UCSD-AML1 (cell line): Measurements from ENCODE around the gene IDH3A.
"Not testable (repeated sequence)": the region's sequence is repeated elsewhere in the genome, so short reads cannot be mapped to it uniquely, and the experiment has no call there.

Experiments
- DNase-seq: peaks from one replicate; lab custom pipeline; 2025; ENCODE audit not compliant: unreplicated experiment; lab: John Stamatoyannopoulos, UW

Gene IDH3A

GRCh38 chr15:78129077-78129750 lies 19.9 kb upstream of the IDH3A start:
- DNase-seq: no peak

- DNase-seq: no peak
Observed at GRCh38 chr15:78129751-78130287, 19.3 kb upstream of the IDH3A start.

GRCh38 chr15:78130466-78131294 lies 18.5 kb upstream of the IDH3A start:
- no peak for DNase-seq

- DNase-seq: peak; percentile 81
Observed at GRCh38 chr15:78131295-78132061, 17.7 kb upstream of the IDH3A start, which contains the start of gene CIB2. Gene CIB2 (minus strand): TSS chr15:78131445. CDS start chr15:78131215, 230 bp downstream.

GRCh38 chr15:78133801-78134200 lies 15.4 kb upstream of the IDH3A start:
- DNase-seq: no peak

- no peak for DNase-seq
Observed at GRCh38 chr15:78139578-78139977, 9.6 kb upstream of the IDH3A start.

GRCh38 chr15:78140292-78140691 lies 8.9 kb upstream of the IDH3A start:
- no peak for DNase-seq

GRCh38 chr15:78142332-78142731 lies 6.8 kb upstream of the IDH3A start:
- no peak for DNase-seq

GRCh38 chr15:78146425-78147154 lies 2.6 kb upstream of the IDH3A start:
- DNase-seq: no peak

- DNase-seq: no peak
Observed at GRCh38 chr15:78147566-78147965, 1.6 kb upstream of the IDH3A start.

GRCh38 chr15:78148392-78149067 lies 632 bp upstream of the IDH3A start:
- no peak for DNase-seq

- no peak for DNase-seq
Observed at GRCh38 chr15:78149805-78150751, 916 bp downstream of the IDH3A start.

- not testable (repeated sequence) for DNase-seq
Observed at GRCh38 chr15:78151075-78151474, 1.9 kb downstream of the IDH3A start.

- DNase-seq: no peak
Observed at GRCh38 chr15:78154955-78155354, 5.8 kb downstream of the IDH3A start.

GRCh38 chr15:78155355-78155939 lies 6.3 kb downstream of the IDH3A start:
- no peak for DNase-seq

GRCh38 chr15:78156653-78157052 lies 7.5 kb downstream of the IDH3A start:
- no peak for DNase-seq

- no peak for DNase-seq
Observed at GRCh38 chr15:78157203-78157602, 8.0 kb downstream of the IDH3A start.

- no peak for DNase-seq
Observed at GRCh38 chr15:78159395-78159794, 10.2 kb downstream of the IDH3A start.

- DNase-seq: no peak
Observed at GRCh38 chr15:78162038-78162437, 12.9 kb downstream of the IDH3A start.
